ENCODE measurements around the gene OTUD4. TPM values are rescaled to one million over a fixed set of nuclear protein-coding genes. Genes with fewer than 3 reads are reported as not detected.

Gene OTUD4
- total RNA-seq, 4 donors from 2014 or later = 33.7 to 44.8 (median 35.9) TPM

- Histone ChIP-seq H3K27me3 (no peaks in the 10 kb centered on the region), H3K4me3 (peak overlapping the region in 3 of 4 donors; percentile 18 to 83 (median 67)), H3K27ac (peak overlapping the region in 2 of 4 donors; percentile 96 to 97), H3K36me3 (peaks cover 0 to 14% (median 0%) of the 10 kb centered on the region in 3 donors), H3K9me3 (no peaks in the 10 kb centered on the region), H3K4me1 (peaks cover 0 to 73% (median 38%) of the 10 kb centered on the region in 4 donors)
- no peak for TF ChIP-seq EP300 (IDR thresholded peaks at IDR 0.05)
- no peak for TF ChIP-seq POLR2A (IDR thresholded peaks at IDR 0.05)
- no peak for TF ChIP-seq CTCF (IDR thresholded peaks at IDR 0.05)
- no peak for DNase-seq (ENCODE audit: low spot score in 2 of 2)
- WGBS, 2 donors = 10 to 13% methylated on average over 5 of the region's 5 CpGs
These were observed 80.7 kb downstream of the OTUD4 start for GRCh38 chr4:145099653-145100052.

- Histone ChIP-seq H3K27me3 (no peaks in the 10 kb centered on the region), H3K36me3 (peaks cover 0 to 21% (median 0%) of the 10 kb centered on the region in 3 donors), H3K4me3 (peak overlapping the region; percentile 67 to 83 (median 76)), H3K9me3 (peaks cover 0 to 6% (median 0%) of the 10 kb centered on the region in 4 donors), H3K27ac (peak overlapping the region; percentile 70 to 97 (median 92)), H3K4me1 (peaks cover 0 to 65% (median 38%) of the 10 kb centered on the region in 4 donors)
- 0 to 1% methylated on average over 9 of the region's 9 CpGs for WGBS, 2 donors
- peak in 1 of 2 donors; percentile 34 for DNase-seq (ENCODE audit: low spot score in 2 of 2)
- no peak for TF ChIP-seq POLR2A (IDR thresholded peaks at IDR 0.05)
- TF ChIP-seq EP300 (IDR thresholded peaks at IDR 0.05) = no peak
- TF ChIP-seq CTCF (IDR thresholded peaks at IDR 0.05) = no peak
These were observed 81.7 kb downstream of the OTUD4 start for GRCh38 chr4:145098675-145099037.

GRCh38 chr4:145097821-145098674 lies 82.3 kb downstream of the OTUD4 start, which contains the start of the genes ABCE1 and ANAPC10:
Gene ABCE1 (plus strand): TSS chr4:145098311. CDS start chr4:145104413, 6,102 bp downstream.
Gene ANAPC10 (minus strand): TSS chr4:145098196. CDS start chr4:145096099, 2,097 bp downstream.
- peak; percentile 91 to 94 for DNase-seq (ENCODE audit: low spot score in 2 of 2)
- 0 to 1% methylated on average over 62 to 67 of the region's 67 CpGs for WGBS, 2 donors
- Histone ChIP-seq H3K9me3 (peaks cover 0 to 8% (median 0%) of the 10 kb centered on the region in 4 donors), H3K27ac (peak within 1 kb of the TSS; percentile 70 to 97 (median 92)), H3K36me3 (peaks cover 0 to 27% (median 0%) of the 10 kb centered on the region in 3 donors), H3K27me3 (no peaks in the 10 kb centered on the region), H3K4me3 (peak within 1 kb of the TSS; percentile 67 to 83 (median 76)), H3K4me1 (peaks cover 0 to 59% (median 38%) of the 10 kb centered on the region in 4 donors)
- TF ChIP-seq EP300 (IDR thresholded peaks at IDR 0.05) (peak; percentile 64 to 97), POLR2A (IDR thresholded peaks at IDR 0.05) (peak in 1 of 2 donors; percentile 65), CTCF (IDR thresholded peaks at IDR 0.05) (peak in 4 of 5 experiments; percentile 27 to 32 (median 31))

GRCh38 chr4:145097331-145097820 lies 83.0 kb downstream of the OTUD4 start:
- no peak for DNase-seq (ENCODE audit: low spot score in 2 of 2)
- no peaks in the 10 kb centered on the region for H3K27me3 ChIP-seq
- WGBS, 2 donors = 7 to 9% methylated on average over 10 of the region's 10 CpGs
- H3K27ac ChIP-seq = peak overlapping the region; percentile 70 to 97 (median 92)
- peak overlapping the region; percentile 67 to 83 (median 76) for H3K4me3 ChIP-seq
- TF ChIP-seq POLR2A (IDR thresholded peaks at IDR 0.05) = no peak
- no peak for TF ChIP-seq EP300 (IDR thresholded peaks at IDR 0.05)
- TF ChIP-seq CTCF (IDR thresholded peaks at IDR 0.05) = peak in 1 of 5 experiments; percentile 5
- peaks cover 0 to 54% (median 38%) of the 10 kb centered on the region in 4 donors for H3K4me1 ChIP-seq
- H3K9me3 ChIP-seq = peaks cover 0 to 8% (median 0%) of the 10 kb centered on the region in 4 donors
- H3K36me3 ChIP-seq = peaks cover 0 to 34% (median 0%) of the 10 kb centered on the region in 3 donors

Measured in tibial nerve (tissue), 4 donors.